NCI-H1694 treated with DMSO at 0.1 percent for 48 hours (cell line): Measurements from ENCODE around the gene SCLY.
"Not testable (repeated sequence)": the region's sequence is repeated elsewhere in the genome, so short reads cannot be mapped to it uniquely, and the experiment has no call there.

Experiments used
- DNase-seq: peaks from one replicate; lab custom pipeline; 2025; lab: John Stamatoyannopoulos, UW

SCLY gene

DNA sequence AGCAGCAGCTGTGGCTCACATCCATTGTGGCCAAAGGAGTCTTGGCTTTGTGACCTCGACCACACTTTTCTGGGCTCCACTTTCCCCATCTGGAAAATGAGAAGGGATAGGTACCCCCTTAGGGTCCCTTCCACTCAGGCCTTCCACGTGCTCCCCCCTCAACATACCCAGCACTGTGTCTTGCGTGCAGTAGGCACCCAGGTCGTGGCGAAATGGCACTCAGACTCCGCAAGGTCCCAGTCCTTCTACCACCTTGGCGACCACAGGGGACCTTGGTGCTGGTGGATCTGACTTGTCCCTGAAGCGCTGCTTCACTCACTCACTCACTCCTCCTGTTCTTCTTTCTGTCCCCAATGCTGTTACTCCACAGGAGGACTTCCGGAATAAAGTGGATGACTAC lies 19.9 kb upstream of the SCLY start:
- DNase-seq = no peak

DNA sequence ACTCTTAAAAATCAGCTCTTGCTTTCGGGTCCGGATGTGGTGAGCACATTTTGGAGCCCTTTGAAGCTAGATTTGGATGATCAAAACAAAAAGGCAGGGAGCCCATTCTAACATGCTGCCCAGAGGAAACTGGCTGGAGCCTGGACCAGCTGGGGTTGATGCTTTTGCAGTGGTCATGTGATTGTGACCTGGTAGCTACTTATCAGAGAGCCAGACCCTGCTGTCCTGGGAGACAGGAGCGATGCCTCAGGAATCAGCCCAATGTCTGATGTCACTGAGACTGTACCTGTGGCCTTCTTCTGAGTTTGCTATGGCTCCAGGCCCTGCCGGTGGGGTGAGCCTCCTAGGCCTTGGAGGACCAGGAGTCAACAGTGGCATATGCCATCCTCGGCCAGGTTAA lies 18.7 kb upstream of the SCLY start:
- DNase-seq = no peak

DNA sequence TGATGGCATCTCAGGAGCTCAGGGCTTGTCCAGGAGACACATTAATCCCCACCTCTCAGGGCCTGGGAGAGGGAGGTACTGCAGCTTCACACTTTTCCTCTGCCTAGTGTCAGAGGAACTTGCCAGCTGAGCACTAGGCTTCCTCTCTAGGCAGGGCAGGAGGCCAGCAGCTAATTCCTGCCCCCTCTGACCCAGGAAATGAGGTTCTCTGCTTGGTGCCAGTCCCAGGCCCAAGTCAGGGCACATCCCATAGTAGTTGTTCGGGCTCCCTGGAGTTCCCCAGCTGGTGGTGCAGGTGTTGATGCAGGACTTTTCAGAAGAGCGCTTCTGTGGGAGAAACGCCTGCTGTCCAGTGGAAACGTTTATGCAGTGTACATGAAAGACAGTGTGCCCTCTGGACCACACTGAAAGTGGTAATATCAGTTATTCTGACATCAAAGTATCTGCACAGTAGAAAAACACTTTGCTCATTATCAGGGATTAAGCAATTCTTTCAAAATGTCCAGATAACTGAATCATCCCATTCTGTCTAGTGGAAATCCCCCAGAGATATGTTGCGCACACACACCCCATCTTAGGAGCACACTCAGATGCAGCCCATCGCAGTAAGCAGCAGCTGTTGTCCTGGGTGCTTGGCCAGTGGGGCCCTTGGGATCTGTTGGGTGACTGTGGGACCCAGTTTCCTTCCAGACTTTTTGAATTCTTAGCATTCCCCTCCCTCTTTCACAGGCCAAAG lies 17.8 kb upstream of the SCLY start:
- DNase-seq = no peak

DNA sequence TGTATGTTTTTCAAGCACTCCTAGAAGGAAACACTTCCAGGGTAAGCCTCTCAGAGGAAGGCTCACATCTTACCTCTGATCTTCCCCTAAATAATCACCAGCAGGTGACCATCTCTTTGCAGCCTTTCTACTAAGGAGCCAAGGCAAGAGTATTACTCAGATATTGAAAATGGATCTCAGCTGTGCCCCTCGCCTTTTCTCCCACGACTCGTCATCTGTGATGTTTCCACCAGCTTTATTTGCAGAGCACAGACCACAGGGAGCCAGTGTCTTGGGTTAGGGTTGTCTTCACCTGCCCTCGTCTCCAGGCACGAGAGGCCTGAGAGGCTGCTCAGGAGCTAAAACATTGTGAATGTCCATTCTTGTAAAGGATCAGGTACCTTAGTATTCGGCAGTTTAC lies 16.9 kb upstream of the SCLY start:
- DNase-seq = no peak

DNA sequence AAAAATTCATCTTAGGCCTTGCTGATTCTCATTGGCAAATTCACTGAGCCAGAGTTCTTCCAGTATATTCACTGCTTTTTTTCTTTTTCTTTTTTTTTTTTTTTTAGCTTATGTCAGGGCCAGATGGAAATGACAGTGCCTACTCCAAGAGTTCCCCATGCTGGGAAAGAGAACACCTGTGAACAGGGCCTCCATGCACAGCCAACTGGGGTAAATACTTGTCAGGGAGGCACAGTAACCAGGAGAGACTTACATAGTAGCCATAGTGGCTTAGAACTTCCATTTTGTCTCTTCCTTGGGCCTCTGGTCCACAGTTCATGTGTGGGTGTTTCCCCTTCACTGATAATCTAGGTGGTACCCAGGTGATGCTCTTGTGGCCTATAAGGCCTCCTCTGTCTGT lies 15.2 kb upstream of the SCLY start:
- DNase-seq = no peak

DNA sequence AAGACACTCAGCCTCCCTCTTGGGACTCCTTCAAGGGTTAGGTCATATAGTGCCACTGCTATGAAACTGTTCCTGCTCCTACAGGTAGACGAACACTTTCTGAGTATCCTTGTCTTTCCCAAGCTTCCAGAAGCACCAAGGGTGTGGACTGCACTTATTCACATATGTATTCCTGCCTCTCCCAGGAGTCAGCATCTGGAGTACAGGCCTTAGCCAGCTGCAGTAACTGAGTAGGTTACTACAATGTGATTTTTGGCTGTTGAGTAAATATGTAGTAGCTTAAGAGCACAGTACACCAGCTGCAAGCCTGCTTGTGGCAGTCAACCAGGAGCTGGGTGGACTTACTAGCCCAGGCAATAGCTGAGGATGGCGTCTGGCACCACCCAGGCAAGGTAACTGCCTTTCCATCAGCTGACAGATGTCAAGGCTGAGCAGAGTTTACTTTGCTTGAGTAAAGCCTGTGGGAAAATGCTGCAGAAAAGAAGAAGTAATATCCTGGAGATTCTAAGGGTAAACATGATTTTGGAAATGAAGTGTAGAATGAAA lies 14.0 kb upstream of the SCLY start:
- DNase-seq = no peak

DNA sequence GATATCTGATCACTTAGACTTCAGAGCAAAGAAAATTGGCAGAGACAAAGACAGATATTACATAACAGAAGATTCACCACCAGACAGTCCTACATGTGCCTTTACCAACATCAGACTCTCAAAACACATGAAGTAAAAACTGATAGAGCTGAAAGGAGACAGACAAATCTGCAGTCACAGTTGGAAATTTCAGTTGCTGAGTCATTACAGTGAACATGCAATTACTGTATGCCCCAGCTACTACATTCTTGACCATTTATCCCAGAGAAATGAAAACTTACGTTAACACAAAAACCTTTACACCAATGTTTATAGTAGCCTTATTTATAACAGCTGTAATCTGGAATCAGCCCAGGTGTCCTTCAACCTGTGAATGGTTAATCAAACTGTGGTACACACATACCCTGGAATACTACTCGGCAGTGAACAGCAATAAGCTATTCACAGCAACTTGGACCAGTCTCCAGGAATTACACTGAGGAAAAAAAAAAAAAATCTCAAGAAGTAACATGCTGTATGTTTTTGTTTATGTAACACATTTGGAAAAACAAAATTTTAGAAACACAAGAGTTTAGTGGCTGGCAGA lies 7.5 kb upstream of the SCLY start:
- no peak for DNase-seq

DNA sequence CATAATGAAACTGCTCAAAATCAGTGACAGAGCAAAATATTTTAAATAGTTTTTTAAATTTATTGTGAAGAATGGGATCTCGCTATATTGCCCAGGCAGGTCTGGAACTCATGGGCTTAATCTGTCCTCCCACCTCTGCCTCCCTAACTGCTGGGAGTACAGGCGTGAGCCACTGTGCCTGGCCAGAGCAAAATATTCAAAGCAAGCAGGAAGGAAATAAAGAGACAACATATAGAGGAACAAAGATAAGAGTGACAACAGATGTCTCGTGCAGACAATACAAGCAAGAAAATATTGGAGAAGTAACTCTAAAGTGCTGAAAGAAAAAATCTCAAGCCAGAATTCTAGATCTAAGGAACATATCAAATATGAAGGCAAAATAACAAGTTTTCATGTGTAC lies 5.0 kb upstream of the SCLY start:
- DNase-seq = no peak

DNA sequence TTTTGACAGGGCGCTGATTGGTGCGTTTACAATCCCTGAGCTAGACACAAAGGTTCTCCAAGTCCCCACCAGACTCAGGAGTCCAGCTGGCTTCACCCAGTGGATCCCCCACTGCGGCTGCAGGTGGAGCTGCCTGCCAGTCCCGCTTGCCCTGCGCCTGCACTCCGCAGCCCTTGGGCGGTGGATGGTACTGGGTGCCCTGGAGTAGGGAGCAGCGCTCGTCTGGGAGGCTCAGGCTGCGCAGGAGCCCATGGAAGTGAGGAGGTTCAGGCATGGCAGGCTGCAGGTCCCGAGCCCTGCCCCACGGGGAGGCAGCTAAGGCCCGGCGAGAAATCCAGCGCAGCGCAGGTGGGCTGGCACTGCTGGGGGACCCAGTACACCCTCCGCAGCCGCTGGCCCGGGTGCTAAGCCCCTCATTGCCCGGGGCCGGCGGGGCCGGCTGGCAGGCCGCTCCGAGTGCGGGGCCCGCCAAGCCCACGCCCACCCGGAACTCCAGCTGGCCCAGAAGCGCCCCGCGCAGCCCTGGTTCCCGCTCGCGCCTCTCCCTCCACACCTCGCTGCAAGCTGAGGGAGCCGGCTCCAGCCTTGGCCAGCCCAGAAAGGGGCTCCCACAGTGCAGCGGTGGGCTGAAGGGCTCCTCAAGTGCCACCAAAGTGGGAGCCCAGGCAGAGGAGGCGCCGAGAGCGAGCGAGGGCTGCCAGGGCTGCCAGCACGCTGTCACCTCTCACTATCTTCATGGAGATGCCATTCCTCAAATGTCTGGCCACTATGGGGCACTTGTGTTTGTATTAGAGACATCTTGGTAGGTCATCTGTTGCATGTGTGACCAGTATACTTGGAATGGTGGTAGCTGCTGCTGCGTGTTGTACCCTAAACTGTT lies 2.9 kb upstream of the SCLY start:
- not testable (repeated sequence) for DNase-seq

DNA sequence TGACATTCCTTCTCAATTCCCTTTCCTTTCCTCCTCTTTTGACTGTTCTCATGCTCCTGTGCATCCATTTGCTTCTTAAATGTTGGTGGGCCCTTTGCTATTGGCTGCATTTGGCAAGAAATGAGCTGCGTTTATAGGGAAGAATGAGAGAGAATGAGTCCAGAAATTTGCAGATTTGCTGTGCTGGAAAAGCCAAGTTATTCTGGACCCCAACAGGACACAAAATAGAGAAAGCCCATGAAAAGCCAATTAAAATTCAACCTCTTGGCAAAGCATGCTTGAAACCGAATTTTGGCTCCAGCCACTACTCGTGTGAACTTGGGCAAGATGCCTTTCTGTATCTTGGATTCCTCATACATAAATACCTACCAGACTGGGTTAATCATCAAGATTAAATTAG lies 1.3 kb upstream of the SCLY start:
- DNase-seq = no peak

DNA sequence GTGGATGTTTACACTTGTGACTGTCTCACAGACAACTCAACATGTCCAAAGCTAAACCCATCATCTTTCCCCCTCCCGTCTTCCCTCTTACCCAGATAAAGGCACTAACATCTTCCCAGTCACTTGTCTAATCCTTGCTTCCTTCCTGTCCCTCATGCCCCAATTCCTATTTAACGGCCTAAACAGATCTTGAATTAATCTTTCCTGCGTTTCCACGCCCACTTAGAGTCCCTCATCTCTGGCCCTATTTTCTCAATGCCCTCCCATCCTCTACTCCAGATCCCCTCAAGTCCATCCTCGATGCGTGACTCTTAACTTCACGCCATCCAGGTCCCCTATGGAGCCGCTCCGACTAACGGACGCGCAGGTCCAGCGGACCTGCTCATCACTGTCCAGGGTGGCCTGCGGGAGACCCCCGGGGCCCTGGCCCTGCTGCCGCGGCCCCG lies 682 bp upstream of the SCLY start:
- no peak for DNase-seq

DNA sequence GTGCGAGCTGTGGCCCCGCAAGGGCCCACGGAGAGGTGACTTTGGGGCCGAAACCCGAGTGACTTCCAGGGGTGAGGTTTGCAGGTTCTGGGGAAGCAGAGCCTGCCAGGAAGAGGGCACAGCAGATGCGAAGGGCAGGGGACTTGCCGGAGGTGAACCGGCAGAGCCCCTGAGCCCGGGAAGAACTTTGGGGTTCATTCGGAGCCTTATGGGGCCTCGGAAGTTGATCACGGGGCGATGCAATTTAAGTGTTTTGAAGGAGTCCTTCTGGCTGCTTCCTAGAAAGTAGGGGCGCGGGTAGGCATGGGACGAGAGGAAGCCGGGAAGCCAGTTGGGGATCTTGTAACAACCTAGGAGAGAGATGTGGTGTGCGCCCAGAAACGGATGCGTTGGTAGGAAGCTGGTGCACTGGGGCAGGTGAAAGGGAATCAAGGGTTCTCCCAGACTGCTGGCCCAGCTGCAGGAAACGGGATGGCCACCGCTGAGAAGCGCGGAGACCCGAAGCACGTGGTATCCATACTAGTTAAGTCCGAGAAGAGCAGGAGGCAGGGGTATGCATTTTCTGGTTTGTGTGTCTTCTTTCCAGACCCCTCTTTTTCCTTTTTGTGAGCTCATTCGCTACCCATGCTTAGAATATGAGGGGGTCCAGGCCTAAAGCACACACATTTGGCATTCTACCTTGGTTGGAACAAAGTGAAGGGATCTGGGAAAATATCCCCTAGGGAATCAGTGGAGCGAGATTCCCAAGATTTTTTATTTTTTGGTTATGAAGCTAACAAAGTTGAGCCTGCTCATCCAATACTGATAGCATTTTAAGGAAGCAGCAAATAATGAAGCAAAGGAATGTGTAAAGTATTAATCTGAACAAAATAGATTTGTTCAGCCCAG lies 758 bp downstream of the SCLY start:
- peak; percentile 10 for DNase-seq

DNA sequence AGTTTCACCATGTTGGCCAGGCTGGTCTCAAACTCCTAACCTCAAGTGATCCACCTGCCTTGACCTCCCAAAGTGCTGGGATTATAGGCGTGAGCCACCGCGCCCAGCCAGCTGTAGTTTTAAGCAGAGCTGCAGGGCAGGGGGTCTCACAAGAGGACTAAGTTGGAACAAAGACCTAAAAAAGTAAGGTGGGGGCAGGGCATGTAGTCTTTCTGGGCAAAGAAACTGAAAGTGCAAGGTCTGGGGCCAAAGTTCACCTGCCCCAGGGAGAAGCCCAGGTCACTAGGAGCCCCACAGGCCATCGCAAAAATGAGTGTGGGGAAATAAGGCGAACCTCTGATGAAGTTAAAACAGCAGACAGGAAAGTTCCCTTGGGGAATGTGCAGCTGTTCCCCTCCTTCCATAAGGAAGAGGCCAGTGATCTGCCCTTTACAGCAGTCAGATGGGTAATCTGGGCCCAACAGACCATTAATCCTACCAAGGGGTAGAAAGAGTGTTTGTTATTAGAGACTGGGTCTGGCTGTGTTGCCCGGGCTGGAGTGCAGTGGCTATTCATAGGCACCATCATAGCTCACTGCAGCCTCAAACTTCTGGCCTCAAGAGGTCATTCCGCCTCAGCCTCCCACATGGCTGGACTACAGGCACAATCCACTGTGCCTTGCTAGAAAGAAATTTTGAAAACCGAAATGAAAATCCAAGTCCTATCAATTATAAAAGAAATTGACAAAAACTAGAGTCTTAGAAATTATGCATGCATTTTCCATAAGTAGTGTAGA lies 2.8 kb downstream of the SCLY start:
- DNase-seq = no peak

DNA sequence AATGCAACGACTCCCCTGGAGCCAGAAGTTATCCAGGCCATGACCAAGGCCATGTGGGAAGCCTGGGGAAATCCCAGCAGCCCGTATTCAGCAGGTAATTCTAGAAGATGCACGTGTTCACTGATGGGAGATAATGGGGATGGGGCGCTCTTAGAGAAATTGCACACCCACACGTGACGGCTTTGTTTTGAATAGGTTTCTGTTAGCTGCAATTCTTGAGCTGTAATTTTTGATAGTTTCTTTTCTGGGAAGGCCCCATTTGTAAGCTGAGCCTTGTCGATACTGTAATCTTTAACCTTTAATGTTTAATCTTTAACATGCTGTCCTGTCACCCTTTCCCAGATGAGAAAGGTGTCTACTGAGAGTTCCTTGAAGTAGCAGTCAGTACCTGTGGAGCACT lies 3.6 kb downstream of the SCLY start:
- no peak for DNase-seq

DNA sequence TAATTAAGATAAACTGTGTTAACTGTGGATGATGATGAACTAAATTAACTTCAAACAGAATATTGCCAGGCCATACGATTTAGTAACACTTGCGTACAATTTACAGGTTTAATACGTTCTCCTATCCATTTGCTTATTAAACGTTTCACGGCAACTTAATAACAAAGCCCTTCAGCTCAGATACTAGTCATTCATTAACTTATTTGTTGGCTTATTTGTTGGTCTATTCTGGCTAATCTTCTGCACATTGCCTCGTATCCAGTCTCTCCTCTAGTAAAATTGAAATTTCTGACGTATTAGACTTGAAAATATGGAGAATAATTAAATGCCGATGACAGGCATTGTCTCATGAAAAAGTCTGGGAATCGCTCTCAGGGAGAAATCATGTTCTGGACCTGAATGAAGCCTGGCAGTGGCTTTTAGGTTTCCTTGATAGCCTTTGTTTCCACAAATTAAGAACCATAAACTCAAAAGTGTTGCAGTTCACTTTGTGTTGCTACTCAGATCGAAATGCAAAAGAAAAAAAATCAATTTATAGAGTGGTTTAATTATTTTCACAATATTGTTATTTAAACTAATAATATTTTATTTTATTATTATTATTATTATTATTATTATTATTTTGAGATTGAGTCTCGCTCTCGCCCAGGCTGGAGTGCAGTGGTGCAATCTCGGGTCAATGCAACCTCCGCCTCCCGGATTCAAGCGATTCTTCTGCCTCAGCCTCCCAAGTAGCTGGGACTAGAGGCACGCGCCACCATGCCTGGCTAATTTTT lies 4.5 kb downstream of the SCLY start:
- no peak for DNase-seq

DNA sequence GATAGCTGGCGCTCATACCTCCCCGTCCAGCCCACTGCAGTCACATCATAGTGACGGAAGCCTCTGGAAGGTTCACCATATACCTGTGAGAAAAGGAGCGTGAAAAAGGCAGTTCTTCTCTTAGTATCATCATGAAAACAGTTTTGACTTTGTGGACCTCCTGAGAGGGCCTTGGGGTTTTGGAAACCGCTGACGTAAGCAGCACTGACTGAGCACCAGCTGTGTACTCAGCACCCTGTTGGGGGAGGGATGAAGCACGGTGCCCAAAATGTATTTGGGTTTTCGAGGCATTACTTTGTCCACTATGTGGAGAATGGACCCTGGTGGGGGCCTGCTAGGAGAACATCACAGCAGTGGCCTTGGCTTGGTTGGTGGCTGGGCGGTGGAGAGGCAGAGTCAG lies 5.4 kb downstream of the SCLY start:
- DNase-seq = no peak

DNA sequence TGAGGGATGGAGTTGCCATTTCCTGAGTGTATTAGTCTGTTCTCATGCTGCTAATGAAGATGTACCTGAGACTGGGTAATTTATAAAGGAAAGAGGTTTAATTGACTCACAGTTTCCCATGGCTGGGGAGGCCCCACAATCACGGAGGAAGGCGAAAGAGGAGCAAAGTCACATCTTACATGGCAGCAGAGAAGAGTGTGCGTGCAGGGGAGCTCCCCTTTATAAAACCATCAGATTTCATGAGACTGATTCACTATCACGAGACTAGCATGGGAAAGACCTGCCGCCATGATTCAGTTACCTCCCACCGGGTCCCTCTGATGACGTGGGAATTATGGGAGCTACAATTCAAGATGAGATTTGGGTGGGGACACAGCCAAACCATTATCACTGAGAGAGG lies 5.9 kb downstream of the SCLY start:
- not testable (repeated sequence) for DNase-seq

DNA sequence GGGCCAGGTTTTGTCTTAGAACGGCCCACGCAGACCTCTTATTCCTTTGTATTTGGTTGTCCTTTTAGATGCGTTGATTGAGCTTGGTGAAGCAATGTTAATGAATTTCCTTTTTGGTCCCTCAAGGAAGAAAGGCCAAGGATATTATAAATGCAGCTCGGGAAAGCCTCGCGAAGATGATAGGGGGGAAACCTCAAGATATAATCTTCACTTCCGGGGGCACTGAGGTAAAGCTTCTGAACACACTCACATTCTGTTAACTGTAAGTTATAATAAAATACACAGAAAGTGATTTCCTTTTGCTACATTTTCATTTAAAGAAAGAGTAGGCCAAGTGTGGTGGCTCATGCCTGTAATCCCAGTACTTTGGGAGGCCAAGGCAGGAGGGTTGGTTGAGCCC lies 7.1 kb downstream of the SCLY start:
- DNase-seq = no peak

DNA sequence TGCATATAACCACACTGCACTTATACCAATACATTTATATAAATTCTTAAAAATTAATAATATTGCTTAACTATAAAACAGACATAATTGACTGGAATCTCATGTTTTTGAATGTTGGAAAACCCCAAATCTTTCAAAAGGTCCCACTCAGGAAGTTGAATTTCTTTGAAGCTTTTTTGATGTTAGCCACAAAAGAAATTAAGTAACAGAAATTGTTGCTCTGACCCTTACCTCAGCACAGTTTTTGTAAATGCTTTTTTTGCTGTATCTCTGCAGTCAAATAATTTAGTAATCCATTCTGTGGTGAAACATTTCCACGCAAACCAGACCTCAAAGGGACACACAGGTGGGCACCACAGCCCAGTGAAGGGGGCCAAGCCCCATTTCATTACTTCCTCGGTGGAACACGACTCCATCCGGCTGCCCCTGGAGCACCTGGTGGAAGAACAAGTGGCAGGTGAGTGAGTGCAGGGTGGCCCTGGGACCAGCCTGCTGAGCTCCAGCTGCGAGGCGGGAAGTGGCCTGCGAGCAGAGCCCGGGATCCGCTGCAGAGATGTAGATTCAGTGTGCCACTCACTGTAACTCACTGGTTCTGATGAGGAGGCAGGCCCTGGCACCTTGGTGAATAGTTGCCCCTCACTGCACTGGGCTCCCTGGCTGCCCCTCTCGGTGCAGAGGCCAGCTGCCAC lies 8.4 kb downstream of the SCLY start:
- no peak for DNase-seq

DNA sequence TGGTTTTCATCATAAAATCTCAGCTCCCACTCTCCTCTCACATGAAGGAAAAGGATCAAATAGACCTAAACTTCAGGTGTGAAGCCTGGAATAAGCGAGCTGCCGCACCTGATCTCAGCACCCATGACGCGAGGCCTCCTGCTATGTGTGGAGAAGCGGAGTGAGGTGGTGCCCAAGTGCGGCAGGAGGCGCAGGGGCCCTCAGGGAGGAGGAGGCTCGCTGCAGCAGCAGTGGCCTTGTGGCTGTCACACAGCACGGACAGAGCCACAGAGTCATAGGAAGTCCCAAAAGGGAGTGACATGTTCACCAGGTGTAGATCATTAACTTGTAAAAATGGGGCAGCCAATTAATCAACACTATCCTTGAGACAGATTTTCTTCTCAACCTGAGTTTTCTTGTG lies 9.1 kb downstream of the SCLY start:
- DNase-seq = no peak
